ENCODE measurements around the gene KCNC4.

The KCNC4 gene

DNA sequence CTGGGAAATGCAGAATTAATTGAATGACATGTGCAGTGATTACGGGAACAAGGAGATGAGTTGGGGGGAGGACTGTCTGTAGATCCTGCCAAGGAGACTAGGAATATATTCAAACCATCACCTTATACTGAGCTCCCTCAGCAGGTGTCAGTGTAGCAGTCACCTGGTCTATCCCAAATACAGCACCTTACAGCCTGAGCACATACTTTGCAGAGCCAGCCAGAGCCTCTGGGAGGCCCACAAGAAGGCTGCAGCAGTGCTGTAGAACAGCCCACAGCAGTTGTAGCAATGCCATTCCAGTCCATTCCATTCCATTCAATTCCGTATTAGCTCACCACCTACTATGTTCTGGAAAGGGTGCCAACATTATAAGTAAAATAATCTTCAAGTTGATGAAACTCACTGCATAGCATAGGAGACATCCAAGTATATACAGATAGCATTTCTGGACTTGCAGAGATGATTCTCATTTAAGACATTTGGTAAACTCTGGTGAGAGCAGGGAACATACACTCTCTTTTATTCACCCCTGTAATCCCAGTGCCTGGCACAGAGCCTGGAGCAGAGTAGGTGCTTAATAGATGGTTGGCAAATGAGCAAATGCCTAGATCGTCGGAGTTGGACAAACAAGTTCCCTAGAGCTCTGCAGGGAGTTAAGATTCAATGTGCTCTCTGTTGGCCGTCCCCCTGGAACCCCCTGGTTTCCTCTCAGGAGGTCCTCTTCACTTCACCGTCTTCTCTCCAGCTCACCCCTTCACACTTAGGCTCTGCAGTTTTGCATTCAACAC is 44.7 kb downstream of the KCNC4 start:
- no peak for DNase-seq (ENCODE audit: low read depth in 2 of 2)

DNA sequence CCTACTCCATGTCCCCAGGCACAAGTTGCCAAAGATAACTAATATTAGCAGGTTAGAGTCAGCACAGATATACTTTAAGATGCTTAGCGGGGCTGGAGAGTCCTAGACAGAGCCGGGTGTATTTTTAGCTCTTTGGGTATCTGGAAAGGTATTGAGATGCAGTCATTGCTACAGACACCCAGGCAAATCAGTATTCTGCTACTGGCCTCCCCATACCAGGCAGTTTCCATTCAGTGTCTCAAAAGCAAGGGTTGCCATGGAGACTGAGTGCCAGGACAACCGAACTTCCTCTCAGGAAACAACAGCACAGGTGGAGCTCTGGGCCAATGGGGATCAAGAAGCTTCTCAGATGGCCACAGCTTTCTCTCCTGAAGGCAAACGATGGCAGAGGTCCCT is 45.3 kb downstream of the KCNC4 start:
- DNase-seq (ENCODE audit: low read depth in 2 of 2), result no peak

DNA sequence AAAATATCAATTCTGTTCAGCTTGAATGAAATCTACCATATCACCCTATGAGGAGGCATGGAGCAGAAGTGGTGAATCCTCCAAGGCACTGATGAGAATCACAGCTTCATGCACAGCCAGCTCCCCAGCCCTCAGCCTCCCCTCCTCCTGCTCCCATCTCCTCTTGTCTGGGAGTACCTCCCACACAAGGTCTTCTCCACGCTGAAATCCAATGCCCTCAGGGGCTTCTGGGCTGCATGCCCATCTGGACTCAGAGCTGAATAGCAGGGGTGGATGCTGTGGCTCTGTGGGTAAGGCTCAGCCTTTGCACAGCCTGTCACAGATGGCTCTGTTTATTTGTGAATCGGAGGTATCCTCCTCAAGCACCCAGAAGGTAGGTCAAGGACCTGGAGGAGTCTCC is 48.6 kb downstream of the KCNC4 start:
- no peak for DNase-seq (ENCODE audit: low read depth in 2 of 2)

DNA sequence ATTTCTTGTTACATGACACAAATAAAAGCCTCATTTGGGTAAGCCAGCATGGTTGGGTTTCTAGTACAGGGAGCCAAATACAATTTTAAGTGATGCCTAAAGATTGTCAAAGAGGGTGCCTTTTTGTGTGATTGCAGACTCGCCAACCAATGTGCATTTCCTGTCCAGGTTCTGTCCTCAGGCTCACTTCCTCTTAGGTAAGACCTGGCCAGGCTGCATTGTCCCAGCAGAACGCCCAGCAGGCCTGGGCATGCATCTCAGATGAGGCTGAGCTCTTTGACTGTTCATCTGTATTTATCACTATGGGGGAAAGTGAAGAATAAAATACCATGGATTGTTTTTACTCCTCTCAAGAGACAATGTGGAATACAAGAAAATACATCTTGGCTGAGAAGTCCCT is 49.7 kb downstream of the KCNC4 start:
- no peak for DNase-seq (ENCODE audit: low read depth in 2 of 2)

Measured in stimulated activated CD4-positive, alpha-beta T cell treated with anti-CD3 and anti-CD28 coated beads, Interleukin-4, amount 100 ng/mL, for 48 hours (primary cell).